MM.1S (cell line): ENCODE data around the gene KCNG3.
"Not testable (repeated sequence)": the region's sequence is repeated elsewhere in the genome, so short reads cannot be mapped to it uniquely, and the experiment has no call there.

ENCODE experiments used
- DNase-seq: peaks from one replicate; pipeline ENCODE4 v3.0.0-alpha.2; 2015
- H2AFZ ChIP-seq: fragments of 300-600 bp; sonication (generic); 2 replicates; pipeline ENCODE4 v1.6.0; 2016; ENCODE audit warnings: antibody characterized with exemption, low read length
- H3F3A ChIP-seq: fragments of 300-600 bp; sonication (generic); 2 replicates; pipeline ENCODE4 v1.6.1; 2016; ENCODE audit warnings: mild to moderate bottlenecking, antibody characterized with exemption, low read length, moderate library complexity, mixed read lengths; ENCODE audit not compliant: insufficient read depth
- H3K27ac ChIP-seq: fragments of 300-600 bp; sonication (generic); 2 replicates; pipeline ENCODE4 v1.5.1; 2016; ENCODE audit warnings: mild to moderate bottlenecking, low read length
- H3K27me3 ChIP-seq: fragments of 300-600 bp; sonication (generic); replicated peaks from 2 replicates; pipeline ENCODE4 v1.6.0; 2016; ENCODE audit warnings: low read length; ENCODE audit not compliant: insufficient read depth
- H3K36me3 ChIP-seq: fragments of 300-600 bp; sonication (generic); replicated peaks from 2 replicates; pipeline ENCODE4 v1.6.1; 2016; ENCODE audit warnings: mild to moderate bottlenecking, low read length, mixed read lengths; ENCODE audit not compliant: insufficient read depth
- H3K4me1 ChIP-seq: fragments of 300-600 bp; sonication (generic); 2 replicates; pipeline ENCODE4 v1.6.1; 2016; ENCODE audit warnings: low read length, mixed read lengths
- H3K4me2 ChIP-seq: fragments of 300-600 bp; sonication (generic); 2 replicates; pipeline ENCODE4 v1.6.0; 2016; ENCODE audit warnings: low read depth, low read length
- H3K4me3 ChIP-seq: fragments of 300-600 bp; sonication (generic); 2 replicates; pipeline ENCODE4 v1.5.1; 2016; ENCODE audit warnings: low read length, mixed read lengths
- H3K79me2 ChIP-seq: fragments of 300-600 bp; sonication (generic); 2 replicates; pipeline ENCODE4 v1.6.1; 2016; ENCODE audit warnings: mixed run types, low read length, mixed read lengths
- H3K9ac ChIP-seq: fragments of 300-600 bp; sonication (generic); 2 replicates; pipeline ENCODE4 v1.6.1; 2016; ENCODE audit warnings: low read length, mixed read lengths
- H3K9me2 ChIP-seq: fragments of 300-600 bp; sonication (generic); replicated peaks from 2 replicates; pipeline ENCODE4 v1.6.1; 2016; ENCODE audit warnings: mild to moderate bottlenecking, low read length, mixed read lengths; ENCODE audit not compliant: insufficient read depth
- H3K9me3 ChIP-seq: fragments of 300-600 bp; sonication (generic); replicated peaks from 2 replicates; pipeline ENCODE4 v1.6.1; 2016; ENCODE audit warnings: mild to moderate bottlenecking, low read length, mixed read lengths; ENCODE audit not compliant: insufficient read depth
- H4K20me1 ChIP-seq: fragments of 300-600 bp; sonication (generic); 2 replicates; pipeline ENCODE4 v1.6.1; 2016; ENCODE audit warnings: mild to moderate bottlenecking, low read length, moderate library complexity, mixed read lengths; ENCODE audit not compliant: insufficient read depth
- CTCF ChIP-seq: fragments of 300-600 bp; sonication (generic); IDR thresholded peaks from 2 replicates; pipeline ENCODE4 v1.5.1; 2016; ENCODE audit warnings: antibody characterized with exemption, low read length, mixed read lengths
- EZH2 ChIP-seq: fragments of 300-600 bp; sonication (generic); optimal IDR thresholded peaks from 2 replicates; pipeline ENCODE3; 2017; ENCODE audit warnings: low read depth, mild to moderate bottlenecking, antibody characterized with exemption, low read length, mixed read lengths
- EZH2phosphoT487 ChIP-seq: fragments of 300-600 bp; sonication (generic); IDR thresholded peaks from 2 replicates; pipeline ENCODE4 v1.6.1; 2018; ENCODE audit warnings: antibody characterized with exemption, low read length

KCNG3 gene

DNA sequence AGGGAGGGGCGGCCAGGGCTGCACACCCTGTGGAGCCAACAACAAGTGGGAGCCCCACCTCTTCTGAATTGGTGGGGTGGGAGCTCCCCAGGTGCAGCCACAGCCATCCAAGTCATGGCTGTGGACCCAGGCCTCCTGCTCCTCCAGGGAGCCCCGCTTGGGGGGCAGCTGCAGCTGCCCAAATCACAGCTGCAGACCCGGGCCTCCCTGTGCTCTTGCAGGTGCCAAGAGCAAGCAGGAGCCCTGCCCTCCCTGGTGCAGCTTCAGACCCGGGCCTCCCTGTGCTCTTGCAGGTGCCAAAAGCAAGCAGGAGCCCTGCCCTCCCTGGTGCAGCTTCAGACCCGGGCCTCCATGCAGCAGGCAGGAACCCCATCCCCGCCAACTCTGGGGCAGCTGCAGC, 86.3 kb downstream of the KCNG3 start:
- H3K79me2 ChIP-seq = no peaks in the 10 kb centered on the region
- H3K4me3 ChIP-seq = no peak overlapping the region
- no peak for TF ChIP-seq EZH2phosphoT487
- no peak for TF ChIP-seq EZH2
- TF ChIP-seq CTCF = no peak
- no peaks in the 10 kb centered on the region for H3K36me3 ChIP-seq
- H3K27ac ChIP-seq = no peak overlapping the region
- DNase-seq = no peak
- no peaks in the 10 kb centered on the region for H3K4me1 ChIP-seq
- no peaks in the 10 kb centered on the region for H3K9me3 ChIP-seq
- no peak overlapping the region for H3K9ac ChIP-seq
- H4K20me1 ChIP-seq = no peaks in the 10 kb centered on the region
- H2AFZ ChIP-seq = no peak overlapping the region
- H3K4me2 ChIP-seq = no peak overlapping the region
- H3K27me3 ChIP-seq = no peaks in the 10 kb centered on the region
- no peaks in the 10 kb centered on the region for H3K9me2 ChIP-seq
- no peaks in the 10 kb centered on the region for H3F3A ChIP-seq

DNA sequence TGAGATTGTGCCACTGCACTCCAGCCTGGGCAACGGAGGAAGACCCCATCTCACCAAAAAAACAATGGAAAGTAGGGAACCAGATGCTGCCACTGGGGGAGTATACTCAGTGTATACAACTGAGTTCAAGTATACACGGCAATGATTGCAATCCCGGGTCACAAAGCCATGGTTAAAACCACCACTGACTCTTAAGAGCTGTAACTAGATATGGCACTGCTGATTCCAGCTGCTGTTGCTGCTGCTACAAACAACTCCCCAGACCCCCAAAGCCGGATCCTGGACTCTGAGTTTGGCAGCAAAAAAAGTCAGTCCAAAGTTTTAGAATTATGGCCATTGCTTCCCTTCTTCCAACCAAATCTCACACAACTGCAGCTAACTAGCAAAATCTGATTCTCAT, 89.1 kb downstream of the KCNG3 start:
- no peak overlapping the region for H3K4me3 ChIP-seq
- no peak overlapping the region for H3K4me2 ChIP-seq
- H3K9me2 ChIP-seq = no peaks in the 10 kb centered on the region
- H4K20me1 ChIP-seq = no peaks in the 10 kb centered on the region
- H3K79me2 ChIP-seq = no peaks in the 10 kb centered on the region
- no peaks in the 10 kb centered on the region for H3K36me3 ChIP-seq
- no peak for DNase-seq
- H3F3A ChIP-seq = no peaks in the 10 kb centered on the region
- H3K4me1 ChIP-seq = no peaks in the 10 kb centered on the region
- H3K27ac ChIP-seq = no peak overlapping the region
- H3K9me3 ChIP-seq = no peaks in the 10 kb centered on the region
- TF ChIP-seq EZH2 (no peak), CTCF (no peak), EZH2phosphoT487 (no peak)
- no peaks in the 10 kb centered on the region for H3K27me3 ChIP-seq
- H2AFZ ChIP-seq = no peak overlapping the region
- no peak overlapping the region for H3K9ac ChIP-seq

DNA sequence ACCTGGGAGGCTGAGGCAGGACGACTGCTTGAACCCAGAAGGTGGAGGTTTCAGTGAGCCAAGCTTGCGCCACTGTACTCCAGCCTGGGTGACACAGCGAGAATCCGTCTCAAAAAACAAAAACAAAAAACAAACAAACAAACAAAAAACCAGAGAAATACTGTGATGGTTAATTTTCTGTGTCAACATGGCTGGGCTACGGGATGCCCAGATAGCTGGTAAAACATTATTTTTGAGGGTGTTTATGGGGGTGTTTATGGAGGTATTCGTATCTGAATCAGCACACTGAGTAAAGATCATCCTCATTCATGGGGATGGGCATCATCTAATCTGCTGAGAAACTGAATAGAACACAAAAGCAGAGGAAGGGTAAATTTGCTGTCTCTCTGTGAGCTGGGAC, 92.0 kb downstream of the KCNG3 start:
- H3K27ac ChIP-seq = no peak overlapping the region
- H3K9me3 ChIP-seq = no peaks in the 10 kb centered on the region
- H3K79me2 ChIP-seq = no peaks in the 10 kb centered on the region
- H3K4me2 ChIP-seq = no peak overlapping the region
- H4K20me1 ChIP-seq = no peaks in the 10 kb centered on the region
- H3K36me3 ChIP-seq = no peaks in the 10 kb centered on the region
- TF ChIP-seq EZH2 = no peak
- TF ChIP-seq EZH2phosphoT487 = no peak
- TF ChIP-seq CTCF = no peak
- no peaks in the 10 kb centered on the region for H3K4me1 ChIP-seq
- no peak overlapping the region for H2AFZ ChIP-seq
- no peaks in the 10 kb centered on the region for H3K27me3 ChIP-seq
- no peaks in the 10 kb centered on the region for H3F3A ChIP-seq
- no peak overlapping the region for H3K9ac ChIP-seq
- H3K9me2 ChIP-seq = no peaks in the 10 kb centered on the region
- no peak for DNase-seq
- H3K4me3 ChIP-seq = no peak overlapping the region

- H3K36me3 ChIP-seq, H3K27me3 ChIP-seq, DNase-seq, H3K9me2 ChIP-seq, H3K9ac ChIP-seq, H3K9me3 ChIP-seq, H3K27ac ChIP-seq, H3K79me2 ChIP-seq, H4K20me1 ChIP-seq, H3K4me1 ChIP-seq, H3K4me3 ChIP-seq, H3K4me2 ChIP-seq, H2AFZ ChIP-seq, H3F3A ChIP-seq: not testable (repeated sequence)
Observed at GRCh38 chr2:42398052-42398451, 95.7 kb downstream of the KCNG3 start.

DNA sequence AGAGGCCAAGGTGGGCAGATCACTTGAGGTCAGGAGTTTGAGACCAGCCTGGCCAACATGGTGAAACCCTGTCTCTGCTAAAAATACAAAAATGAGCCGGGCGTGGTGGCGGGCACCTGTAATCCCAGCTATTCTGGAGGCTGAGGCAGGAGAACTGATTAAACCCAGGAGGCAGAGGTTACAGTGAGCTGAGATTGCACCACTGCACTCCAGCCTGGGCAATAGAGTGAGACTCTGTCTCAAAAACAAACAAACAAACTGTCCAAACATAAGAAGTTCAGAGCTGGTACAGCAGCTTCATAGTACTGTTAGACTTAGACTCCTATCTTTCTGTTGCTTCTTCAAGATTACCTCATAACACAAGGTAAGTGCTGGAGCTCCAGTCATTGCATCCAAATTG, 100.5 kb downstream of the KCNG3 start:
- H3K27ac ChIP-seq, H3K9me2 ChIP-seq, H3K9ac ChIP-seq, H3F3A ChIP-seq, H3K27me3 ChIP-seq, DNase-seq, H3K4me3 ChIP-seq, H2AFZ ChIP-seq, H3K4me1 ChIP-seq, H3K4me2 ChIP-seq, H3K36me3 ChIP-seq, H3K9me3 ChIP-seq, H4K20me1 ChIP-seq, H3K79me2 ChIP-seq: not testable (repeated sequence)
